ENCODE results near the gene SGMS1. TPM values are rescaled to one million over a fixed set of nuclear protein-coding genes. Genes with fewer than 3 reads are reported as not detected.

SGMS1 gene
- total and polyA plus RNA-seq, 2 donors (not counting 3 experiments of a cell fraction or from before 2014, with no cell fraction given): 9.7 to 23.7 TPM

DNA sequence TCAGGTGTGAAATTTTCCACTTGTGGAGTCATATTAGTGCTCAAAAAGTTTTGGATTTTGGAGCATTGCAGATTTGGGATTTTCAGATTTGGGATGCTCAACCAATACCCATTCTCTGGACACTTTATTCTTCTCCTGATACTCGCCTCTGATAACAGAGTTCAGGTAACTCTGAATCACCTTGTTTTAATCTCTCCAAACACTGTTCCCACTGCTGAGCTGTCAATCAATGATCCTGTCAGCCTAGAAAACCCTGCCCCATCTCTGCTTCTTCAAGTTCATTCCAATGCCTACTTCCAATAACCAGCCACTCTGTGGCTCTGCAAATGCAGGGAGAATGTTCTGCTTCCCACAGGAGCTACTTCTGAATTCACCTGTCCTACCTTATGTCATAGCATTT, 21.8 kb downstream of the SGMS1 start:
- no peak overlapping the region for H3K9ac ChIP-seq (replicated peaks; ENCODE audit: extremely low read depth, insufficient read depth, low read length)
- H3K27me3 ChIP-seq (ENCODE audit: control insufficient read depth in 2 of 2, insufficient read depth in 2 of 2, low read length in 2 of 2): no peaks in the 10 kb centered on the region
- TF ChIP-seq EZH2 (IDR thresholded peaks at IDR 0.05; ENCODE audit: borderline replicate concordance, low read depth, low read length, severe bottlenecking) (no peak), MYC (IDR thresholded peaks at IDR 0.05; ENCODE audit: low read depth, low read length) (no peak), POLR2AphosphoS5 (IDR thresholded peaks at IDR 0.05; ENCODE audit: insufficient read depth, low read depth, low read length) (no peak), MAX (IDR thresholded peaks at IDR 0.05; ENCODE audit: insufficient read depth, insufficient read length) (no peak)
- TF ChIP-seq, protein P1, sequence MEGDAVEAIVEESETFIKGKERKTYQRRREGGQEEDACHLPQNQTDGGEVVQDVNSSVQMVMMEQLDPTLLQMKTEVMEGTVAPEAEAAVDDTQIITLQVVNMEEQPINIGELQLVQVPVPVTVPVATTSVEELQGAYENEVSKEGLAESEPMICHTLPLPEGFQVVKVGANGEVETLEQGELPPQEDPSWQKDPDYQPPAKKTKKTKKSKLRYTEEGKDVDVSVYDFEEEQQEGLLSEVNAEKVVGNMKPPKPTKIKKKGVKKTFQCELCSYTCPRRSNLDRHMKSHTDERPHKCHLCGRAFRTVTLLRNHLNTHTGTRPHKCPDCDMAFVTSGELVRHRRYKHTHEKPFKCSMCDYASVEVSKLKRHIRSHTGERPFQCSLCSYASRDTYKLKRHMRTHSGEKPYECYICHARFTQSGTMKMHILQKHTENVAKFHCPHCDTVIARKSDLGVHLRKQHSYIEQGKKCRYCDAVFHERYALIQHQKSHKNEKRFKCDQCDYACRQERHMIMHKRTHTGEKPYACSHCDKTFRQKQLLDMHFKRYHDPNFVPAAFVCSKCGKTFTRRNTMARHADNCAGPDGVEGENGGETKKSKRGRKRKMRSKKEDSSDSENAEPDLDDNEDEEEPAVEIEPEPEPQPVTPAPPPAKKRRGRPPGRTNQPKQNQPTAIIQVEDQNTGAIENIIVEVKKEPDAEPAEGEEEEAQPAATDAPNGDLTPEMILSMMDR (IDR thresholded peaks at IDR 0.05; ENCODE audit: extremely low read depth in 1 of 2, insufficient read depth in 1 of 2, low read depth in 1 of 2, low read length in 2 of 2): no peak
- no peaks in the 10 kb centered on the region for H3K36me3 ChIP-seq (ENCODE audit: control insufficient read depth in 2 of 2, extremely low read depth in 1 of 2, insufficient read depth in 2 of 2, low read length in 2 of 2)
- DNase-seq (ENCODE audit: low read depth, low spot score) (no peak), FAIRE-seq (no peak)
- intact Hi-C loops (cut with micrococcal nuclease) (no loop called here), dilution Hi-C loops (cut with MboI; ENCODE audit: extremely low pct_ligation_motif_present, low sequenced_read_pairs) (no loop called here)
- H3K9me1 ChIP-seq (replicated peaks; ENCODE audit: control insufficient read depth, extremely low read depth, insufficient read depth, low read length): no peaks in the 10 kb centered on the region
- CTCF ChIA-PET: interaction anchor here (0.9 to 1.4 kb wide), 2 partner anchors 24 to 32 kb away, joined by 3 read pairs; no protein-coding TSS in a partner anchor
- peaks cover 33% of the 10 kb centered on the region for H3K4me1 ChIP-seq (ENCODE audit: control insufficient read depth, extremely low read depth, insufficient read depth, low read length)
- H3K27ac ChIP-seq (ENCODE audit: insufficient read depth, low read depth, low read length): no peak overlapping the region
- H3K79me2 ChIP-seq (ENCODE audit: control insufficient read depth, insufficient read depth, low read length): peaks cover 10% of the 10 kb centered on the region
- no peak overlapping the region for H2AFZ ChIP-seq (ENCODE audit: low read depth, low read length)
- H3K4me2 ChIP-seq (ENCODE audit: insufficient read depth, low read length): no peak overlapping the region
- H3K9me3 ChIP-seq (replicated peaks; ENCODE audit: control insufficient read depth, insufficient read depth, low read length): no peaks in the 10 kb centered on the region
- no peak overlapping the region for H3K4me3 ChIP-seq (replicated peaks in 1 of 3; ENCODE audit: insufficient read depth in 1 of 3, low read depth in 1 of 3, low read length in 3 of 3)
- POLR2A ChIA-PET: no interaction called here
- BruUV-seq (replicated peaks): no TSS peak
- H4K20me1 ChIP-seq (replicated peaks; ENCODE audit: control insufficient read depth, extremely low read depth, insufficient read depth, low read length): no peaks in the 10 kb centered on the region

Data from endothelial cell of umbilical vein (primary cell).